K562 (cell line): ENCODE measurements around the gene MATN1. TPM values are rescaled to one million over a fixed set of nuclear protein-coding genes. Genes with fewer than 3 reads are reported as not detected.

Source experiments
- ATAC-seq: fragments of 200-7000 bp; cut with Tn5 transposase; 3 replicates; pipeline ENCODE4 v1.9.1; 2020; ENCODE audit warnings: moderate library complexity
- BruUV-seq: library from RNA; stranded (reverse); fragments of 400-500 nt; replicated peaks from 2 replicates; lab custom pipeline; 2021; lab: Mats Ljungman, UMichigan
- CTCF ChIA-PET: fragments of 300-600 bp; formaldehyde crosslinking; extraction: SDS; loops from one replicate; lab custom pipeline; 2021; ENCODE audit warnings: low intra/inter-chr PET ratio; lab: Yijun Ruan, JAX
- POLR2A ChIA-PET: fragments of 300-600, 350-650 bp; sonication (Branson Sonifier 250); formaldehyde crosslinking; extraction: SDS; loops from one replicate; lab custom pipeline; 2021; ENCODE audit warnings: antibody characterized with exemption, inconsistent platforms; lab: Yijun Ruan, JAX
- DNase-seq, 4 experiments: peaks; one replicate each; pipeline versions ENCODE4 v3.0.0 to v3.0.0-alpha.2; 2011 to 2018; ENCODE audit warnings: low spot score in 3 of 4, mixed read lengths in 3 of 4; ENCODE audit errors: extremely low read depth in 1 of 4
- FAIRE-seq: peaks from 2 replicates; lab custom pipeline; 2011; peaks lifted over from hg19 to GRCh38; lab: Jason Lieb, UNC
- H2AFZ ChIP-seq: 2 replicates; pipeline ENCODE4 v1.6.0; 2011; ENCODE audit warnings: low read depth, low read length, control low read depth, inconsistent platforms
- H3K27ac ChIP-seq: fragments of 200-600 bp; 3 replicates; pipeline ENCODE4 v1.8.0; 2011; ENCODE audit warnings: low read depth, mild to moderate bottlenecking, control low read depth, inconsistent platforms, low read length, moderate library complexity, mixed read lengths; ENCODE audit errors: extremely low read depth
- H3K27me3 ChIP-seq, 2 experiments: fragments of 300-600 bp in 1 of 2; 2 replicates in 1 of 2; 3 replicates in 1 of 2; pipeline versions ENCODE4 v1.6.0 to v1.8.0; 2011; ENCODE audit warnings: inconsistent platforms in 2 of 2, low read length in 2 of 2, mild to moderate bottlenecking in 1 of 2, mixed read lengths in 1 of 2, moderate library complexity in 1 of 2; ENCODE audit not compliant: control insufficient read depth in 2 of 2, insufficient read depth in 2 of 2
- H3K36me3 ChIP-seq: fragments of 300-600 bp; 3 replicates; pipeline ENCODE4 v1.8.0; 2011; ENCODE audit warnings: mild to moderate bottlenecking, low read length, inconsistent platforms; ENCODE audit not compliant: control insufficient read depth, insufficient read depth
- H3K4me1 ChIP-seq, 2 experiments: fragments of 200-600 bp in 1 of 2; replicated peaks in 1 of 2; 2 replicates in 1 of 2; 3 replicates in 1 of 2; pipeline versions ENCODE4 v1.5.1 to v1.8.0; 2011; ENCODE audit warnings: inconsistent platforms in 2 of 2, low read length in 2 of 2, mild to moderate bottlenecking in 1 of 2, mixed read lengths in 1 of 2, moderate library complexity in 1 of 2; ENCODE audit not compliant: control insufficient read depth in 2 of 2, insufficient read depth in 2 of 2
- H3K4me2 ChIP-seq: 2 replicates; pipeline ENCODE4 v1.6.1; 2011; ENCODE audit warnings: low read length, control low read depth, inconsistent platforms, mixed read lengths; ENCODE audit not compliant: insufficient read depth
- H3K4me3 ChIP-seq: fragments of 200-600 bp; sonication (generic), shearing (Covaris generic); 2 replicates; pipeline ENCODE4 v1.5.1; 2016; ENCODE audit warnings: control low read depth, inconsistent platforms
- H3K79me2 ChIP-seq: fragments of 200-600 bp; 3 replicates; pipeline ENCODE4 v1.8.0; 2011; ENCODE audit warnings: low read length, inconsistent platforms; ENCODE audit not compliant: control insufficient read depth, insufficient read depth
- H3K9ac ChIP-seq, 2 experiments: 2 replicates each; pipeline versions ENCODE4 v1.6.0 to v1.6.1; 2011; ENCODE audit warnings: low read depth in 2 of 2, low read length in 2 of 2, control low read depth in 1 of 2, inconsistent platforms in 1 of 2, mild to moderate bottlenecking in 1 of 2, mixed read lengths in 1 of 2; ENCODE audit not compliant: insufficient read depth in 1 of 2
- H3K9me1 ChIP-seq: one replicate; pipeline ENCODE4 v1.6.0; 2011; ENCODE audit warnings: inconsistent platforms, mild to moderate bottlenecking, low read length, moderate library complexity; ENCODE audit not compliant: control insufficient read depth, insufficient read depth
- H3K9me3 ChIP-seq: replicated peaks from 2 replicates; pipeline ENCODE4 v1.5.1; 2011; ENCODE audit warnings: low read depth, low read length, inconsistent platforms; ENCODE audit not compliant: control insufficient read depth, insufficient read depth
- H4K20me1 ChIP-seq: replicated peaks from 2 replicates; pipeline ENCODE4 v1.6.1; 2011; ENCODE audit warnings: low read length, inconsistent platforms, mixed read lengths; ENCODE audit not compliant: control insufficient read depth, insufficient read depth
- BHLHE40 ChIP-seq: IDR thresholded peaks from 2 replicates; pipeline ENCODE4 v1.6.1; 2011; ENCODE audit warnings: low read length, improper control_type of control experiment
- EGR1 ChIP-seq: fragments of 450-650 bp; conservative IDR thresholded peaks from 2 replicates; pipeline ENCODE4 v1.6.1; 2017; ENCODE audit warnings: mild to moderate bottlenecking
- HDAC1 ChIP-seq, 2 experiments: fragments of 450-650 bp; IDR thresholded peaks; 2 replicates each; pipeline ENCODE4 v1.6.1; 2016 to 2017; ENCODE audit warnings: inconsistent platforms in 1 of 2, mild to moderate bottlenecking in 1 of 2, moderate library complexity in 1 of 2
- ZNF444 ChIP-seq: fragments of 250-450 bp; sonication (Bioruptor Pico); IDR thresholded peaks from 2 replicates; pipeline ENCODE4 v1.4.0; 2020; ENCODE audit warnings: mild to moderate bottlenecking, moderate library complexity
- WGBS: fragments of 100-300 bp; shearing (Covaris generic); methylation state at CpG from one replicate; pipeline ENCODE4 v1.1.6; 2016; ENCODE audit warnings: low coverage, mixed read lengths; ENCODE audit not compliant: insufficient coverage; ENCODE audit errors: missing lambda C conversion rate; 5-methylcytosine and 5-hydroxymethylcytosine counted together
- in situ Hi-C: fragments of 300-500 bp; cut with MboI; formaldehyde crosslinking; loops from 4 replicates; pipeline ENCODE4 v1.15.0; 2018; ENCODE audit warnings: inconsistent platforms, mixed read lengths
- intact Hi-C: fragments of 100-400 bp; cut with micrococcal nuclease; formaldehyde crosslinking; loops from 2 replicates; pipeline ENCODE4 v1.14.2; 2022
- polyA plus RNA-seq, 8 experiments: library from polyadenylated mRNA; depleted of rRNA in 4 of 8; stranded (reverse) in 5 of 8; unstranded in 3 of 8; fragments of >200 nt; fragmentation: Nextera tagmentation in 2 of 8; fragmentation: Illumina TruSeq in 1 of 8; extraction: Ambion mirVana in 2 of 8; extraction: Trizol in 1 of 8; gene quantifications; 2 replicates each; pipeline versions ENCODE4 v1.2.1 to v1.2.3, GENCODE V29; 2011 to 2014; ENCODE audit warnings: inconsistent platforms in 1 of 8, missing spikeins in 1 of 8
- total RNA-seq, 7 experiments: library from RNA; depleted of rRNA in 6 of 7; stranded (reverse); fragments of >200 nt in 6 of 7; fragmentation: Illumina TruSeq in 2 of 7; extraction: Trizol in 2 of 7; gene quantifications; 2 replicates each; pipeline versions ENCODE4 v1.2.1 to v1.2.3, GENCODE V29; 2011 to 2021; ENCODE audit warnings: low replicate concordance in 1 of 7
- TF ChIP-seq, protein P1 (sequence below), 2 experiments: IDR thresholded peaks; 2 replicates each; pipeline ENCODE4 v1.6.1; 2011; ENCODE audit warnings: borderline replicate concordance in 1 of 2, control low read depth in 1 of 2, low read depth in 1 of 2, low read length in 1 of 2, mild to moderate bottlenecking in 1 of 2, mixed read lengths in 1 of 2, moderate library complexity in 1 of 2; ENCODE audit not compliant: insufficient read depth in 1 of 2, insufficient read length in 1 of 2, poor library complexity in 1 of 2, severe bottlenecking in 1 of 2; ENCODE audit errors: extremely low read depth in 1 of 2
- TF ChIP-seq, protein P2 (sequence below), 2 experiments: fragments of 450-650 bp; conservative IDR thresholded peaks; 2 replicates each; pipeline ENCODE4 v1.6.1; 2017; ENCODE audit warnings: mild to moderate bottlenecking in 2 of 2, moderate library complexity in 2 of 2
- TF ChIP-seq, protein P3 (sequence below): IDR thresholded peaks from 2 replicates; pipeline ENCODE4 v1.6.1; 2011; ENCODE audit not compliant: insufficient read length; ENCODE audit errors: extremely low read depth

Gene MATN1
- total and polyA plus RNA-seq, 9 of the 15 experiments (the other 6 are each of a cell fraction or from before 2014, with no cell fraction given): 0.10 to 2.3 (median 1.2) TPM

DNA sequence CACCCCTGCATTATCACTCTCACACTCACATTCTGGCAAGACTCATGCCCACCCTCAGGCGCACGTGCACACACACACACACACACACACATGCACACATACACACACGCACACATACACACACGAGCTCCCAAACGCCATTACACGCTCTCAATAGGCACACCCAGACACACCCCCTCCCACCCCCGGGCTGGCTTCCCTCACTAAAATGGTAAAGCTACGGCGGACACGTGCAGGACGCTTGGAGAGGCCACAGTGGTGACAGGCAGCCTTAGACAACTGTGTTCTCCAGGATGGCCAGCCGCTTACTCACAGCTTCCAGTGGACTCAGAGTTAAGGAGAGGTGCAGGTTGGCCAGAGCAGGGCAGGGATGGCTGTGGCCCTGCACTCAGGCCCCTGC is 10.1 kb downstream of the MATN1 start:
- intact Hi-C loops: no loop called here
- in situ Hi-C loops: no loop called here
- POLR2A ChIA-PET: no interaction called here

More for the DNA sequence above, 10.1 kb downstream of the MATN1 start:
- FAIRE-seq: no peak
- Histone ChIP-seq H3K9me1 (no peaks in the 10 kb centered on the region), H3K9me3 (peaks cover 9% of the 10 kb centered on the region), H3K9ac (peak overlapping the region in 1 of 2 experiments; percentile 11; a peak in 1 of 4 replicates), H3K79me2 (no peaks in the 10 kb centered on the region), H2AFZ (no peak overlapping the region), H3K27me3 (peaks cover 0 to 13% of the 10 kb centered on the region in 2 experiments; a peak in 2 of 5 replicates), H3K36me3 (no peaks in the 10 kb centered on the region; the same call in 2 of the 3 replicates), H3K27ac (no peak overlapping the region), H4K20me1 (no peaks in the 10 kb centered on the region), H3K4me1 (peaks cover 6 to 17% of the 10 kb centered on the region in 2 experiments; a peak in 4 of 5 replicates), H3K4me3 (no peak overlapping the region), H3K4me2 (no peak overlapping the region)
- TF ChIP-seq ZNF444: no peak
- 0 out of 4 replicates have a peak, but pooled peaks of 1 of the 2 experiments have one; percentile 29 for TF ChIP-seq HDAC1 (IDR thresholded peaks at IDR 0.05)
- TF ChIP-seq, protein P1, sequence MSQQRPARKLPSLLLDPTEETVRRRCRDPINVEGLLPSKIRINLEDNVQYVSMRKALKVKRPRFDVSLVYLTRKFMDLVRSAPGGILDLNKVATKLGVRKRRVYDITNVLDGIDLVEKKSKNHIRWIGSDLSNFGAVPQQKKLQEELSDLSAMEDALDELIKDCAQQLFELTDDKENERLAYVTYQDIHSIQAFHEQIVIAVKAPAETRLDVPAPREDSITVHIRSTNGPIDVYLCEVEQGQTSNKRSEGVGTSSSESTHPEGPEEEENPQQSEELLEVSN (IDR thresholded peaks at IDR 0.05; ENCODE audit: borderline replicate concordance in 1 of 2, extremely low read depth in 1 of 2, insufficient read depth in 1 of 2, insufficient read length in 1 of 2, low read depth in 1 of 2, low read length in 1 of 2, poor library complexity in 1 of 2, severe bottlenecking in 1 of 2): peak in 1 of 2 experiments; percentile 31
- 0 out of 2 replicates have a peak, but pooled peaks have one; percentile 16 for TF ChIP-seq EGR1
- peak; percentile 67 for TF ChIP-seq BHLHE40
- TF ChIP-seq, protein P2, sequence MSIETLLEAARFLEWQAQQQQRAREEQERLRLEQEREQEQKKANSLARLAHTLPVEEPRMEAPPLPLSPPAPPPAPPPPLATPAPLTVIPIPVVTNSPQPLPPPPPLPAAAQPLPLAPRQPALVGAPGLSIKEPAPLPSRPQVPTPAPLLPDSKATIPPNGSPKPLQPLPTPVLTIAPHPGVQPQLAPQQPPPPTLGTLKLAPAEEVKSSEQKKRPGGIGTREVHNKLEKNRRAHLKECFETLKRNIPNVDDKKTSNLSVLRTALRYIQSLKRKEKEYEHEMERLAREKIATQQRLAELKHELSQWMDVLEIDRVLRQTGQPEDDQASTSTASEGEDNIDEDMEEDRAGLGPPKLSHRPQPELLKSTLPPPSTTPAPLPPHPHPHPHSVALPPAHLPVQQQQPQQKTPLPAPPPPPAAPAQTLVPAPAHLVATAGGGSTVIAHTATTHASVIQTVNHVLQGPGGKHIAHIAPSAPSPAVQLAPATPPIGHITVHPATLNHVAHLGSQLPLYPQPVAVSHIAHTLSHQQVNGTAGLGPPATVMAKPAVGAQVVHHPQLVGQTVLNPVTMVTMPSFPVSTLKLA (conservative IDR thresholded peaks at IDR 0.05): peak in 1 of 2 experiments; percentile 50; a peak in 2 of 4 replicates
- TF ChIP-seq, protein P3, sequence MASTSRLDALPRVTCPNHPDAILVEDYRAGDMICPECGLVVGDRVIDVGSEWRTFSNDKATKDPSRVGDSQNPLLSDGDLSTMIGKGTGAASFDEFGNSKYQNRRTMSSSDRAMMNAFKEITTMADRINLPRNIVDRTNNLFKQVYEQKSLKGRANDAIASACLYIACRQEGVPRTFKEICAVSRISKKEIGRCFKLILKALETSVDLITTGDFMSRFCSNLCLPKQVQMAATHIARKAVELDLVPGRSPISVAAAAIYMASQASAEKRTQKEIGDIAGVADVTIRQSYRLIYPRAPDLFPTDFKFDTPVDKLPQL: no peak
- CTCF ChIA-PET: no interaction called here
- no TSS peak for BruUV-seq
- no peak for DNase-seq
- no peak for ATAC-seq
- 17% methylated on average over 12 of the region's 12 CpGs for WGBS
